ENCODE results near the gene CDC42BPG.

The CDC42BPG gene

DNA sequence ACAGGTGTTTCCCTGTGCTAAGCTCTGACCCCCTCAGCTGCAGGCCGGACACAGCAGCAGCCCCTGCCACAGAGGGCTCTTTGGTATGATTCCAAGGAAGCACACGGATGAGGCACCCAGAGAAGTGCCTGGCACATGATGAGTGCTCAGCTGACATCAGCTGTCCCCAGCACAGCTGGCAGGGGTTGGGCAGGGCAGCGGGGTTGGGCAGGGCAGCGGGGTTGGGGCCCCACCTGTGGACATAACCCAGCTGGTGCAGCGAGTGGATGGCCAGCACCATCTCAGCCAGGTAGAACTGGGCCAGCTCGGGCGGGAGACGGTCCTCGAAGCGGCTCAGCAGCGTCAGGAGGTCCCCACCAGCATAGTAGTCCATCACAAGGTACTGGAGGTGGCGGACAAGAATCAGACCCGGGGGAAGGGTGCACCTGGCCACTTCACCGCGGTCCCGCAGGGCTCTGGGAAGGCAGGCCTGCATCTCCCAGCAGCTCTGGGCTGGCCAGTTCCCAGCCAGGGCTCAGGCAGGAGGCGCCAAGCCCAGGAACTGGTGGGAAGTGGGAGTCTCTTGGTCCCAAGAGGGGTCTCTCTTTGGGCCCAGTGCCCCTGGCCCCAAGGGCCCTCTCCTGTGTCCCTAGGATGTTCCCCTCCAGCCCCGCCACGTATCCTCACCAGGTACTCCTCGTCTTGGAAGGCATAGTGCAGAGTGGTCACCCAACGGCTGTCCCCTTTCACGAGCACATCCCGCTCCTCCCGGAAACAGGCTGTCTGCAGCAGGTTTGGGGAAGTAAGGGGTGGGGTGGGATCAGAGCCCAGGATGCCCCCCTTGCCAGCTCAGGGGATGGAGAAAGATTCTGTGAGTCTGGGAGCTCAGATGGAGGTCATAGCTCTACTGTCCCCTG, 4.3 kb downstream of the CDC42BPG start:
- H3K4me1 Mint-ChIP-seq: peaks cover 20% of the 10 kb centered on the region
- no peak overlapping the region for H3K4me3 Mint-ChIP-seq
- DNase-seq: no peak
- no peaks in the 10 kb centered on the region for H3K27me3 Mint-ChIP-seq
- no peaks in the 10 kb centered on the region for H3K9me3 Mint-ChIP-seq
- ATAC-seq: no peak
- H3K27ac Mint-ChIP-seq: no peak overlapping the region

DNA sequence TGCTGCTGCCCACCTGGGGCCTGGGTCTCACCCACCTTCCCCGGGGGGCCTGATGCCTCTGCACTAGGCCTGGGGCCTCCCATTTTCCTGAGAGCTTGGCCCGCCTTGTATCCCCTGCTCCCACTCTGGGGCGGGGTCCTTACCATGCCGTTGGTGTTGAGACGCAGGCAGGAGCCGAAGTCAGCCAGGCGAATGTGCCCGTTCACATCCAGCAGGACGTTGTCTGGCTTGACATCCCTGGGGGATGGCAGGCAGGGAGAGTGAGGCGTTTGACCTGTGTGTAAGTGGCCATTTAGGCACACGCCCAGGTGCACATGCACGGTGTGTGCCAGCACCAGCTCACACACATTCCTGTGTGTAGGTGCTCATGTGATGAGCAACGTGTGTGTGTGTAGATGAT, 5.1 kb downstream of the CDC42BPG start:
- Mint-ChIP-seq H3K4me1 (peaks cover 16% of the 10 kb centered on the region), H3K9me3 (no peaks in the 10 kb centered on the region), H3K27ac (no peak overlapping the region), H3K4me3 (no peak overlapping the region), H3K27me3 (no peaks in the 10 kb centered on the region)
- DNase-seq (no peak), ATAC-seq (no peak)

DNA sequence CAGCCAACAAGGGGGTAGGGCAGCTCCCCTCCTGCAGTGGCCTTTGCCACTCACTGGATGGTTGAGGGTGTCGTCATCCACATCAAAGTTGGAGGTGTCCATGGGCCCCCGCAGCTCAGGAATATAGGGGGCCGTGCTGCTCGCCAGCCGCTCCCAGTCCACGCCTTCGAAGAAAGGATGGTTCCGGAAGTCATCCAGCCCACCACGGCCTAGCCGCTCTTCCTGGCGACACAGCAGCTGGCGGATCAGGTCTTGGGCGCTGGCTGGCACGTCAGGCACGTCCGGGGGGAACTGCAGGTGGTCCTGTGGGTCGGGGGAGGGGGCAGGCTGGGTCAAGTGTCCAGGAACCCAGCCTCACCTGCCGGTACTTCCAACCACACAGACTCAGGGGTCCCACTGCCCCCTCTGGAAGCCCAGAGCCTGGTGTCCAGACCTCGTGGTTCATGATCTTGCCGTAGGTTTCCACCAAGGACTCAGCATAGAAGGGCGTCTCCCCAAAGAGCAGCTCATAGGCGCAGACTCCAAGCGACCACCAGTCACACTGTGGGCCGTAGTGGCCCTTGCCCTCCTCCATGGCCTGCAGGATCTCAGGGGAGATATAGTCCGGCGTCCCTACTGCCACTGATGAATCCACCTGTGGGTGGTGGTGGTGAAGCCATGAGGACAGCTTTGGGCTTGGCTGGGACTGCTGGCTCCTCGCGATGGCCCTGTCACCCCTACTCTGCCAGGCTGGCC, 5.7 kb downstream of the CDC42BPG start:
- Mint-ChIP-seq H3K4me3 (no peak overlapping the region), H3K4me1 (peaks cover 11% of the 10 kb centered on the region), H3K27ac (no peak overlapping the region), H3K9me3 (no peaks in the 10 kb centered on the region), H3K27me3 (no peaks in the 10 kb centered on the region)
- no peak for ATAC-seq
- DNase-seq: no peak

DNA sequence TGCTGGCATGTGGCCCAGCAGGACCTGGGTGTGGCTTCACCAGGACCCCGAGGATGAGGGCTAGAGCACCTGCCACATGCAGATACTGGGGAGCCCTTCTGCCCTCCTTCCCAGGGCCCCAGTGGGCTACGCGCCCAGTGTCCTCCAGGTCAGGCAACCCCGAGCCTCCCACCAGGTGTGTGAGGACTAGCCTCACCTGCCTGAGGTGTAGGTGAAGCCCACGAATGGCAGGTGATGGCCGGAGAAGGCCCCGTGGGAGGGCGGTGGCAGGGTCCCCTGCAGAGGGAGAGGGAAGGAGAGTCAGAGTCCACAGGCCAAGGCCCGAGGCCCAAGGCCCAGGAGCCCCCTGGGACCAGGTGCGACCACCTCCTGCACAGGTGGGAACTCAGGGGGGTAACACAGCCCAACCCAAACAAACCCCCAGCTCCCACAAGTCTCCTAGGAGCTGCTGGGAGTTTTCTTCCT, 6.5 kb downstream of the CDC42BPG start:
- ATAC-seq (no peak), DNase-seq (no peak)
- no peak overlapping the region for H3K4me3 Mint-ChIP-seq
- H3K27ac Mint-ChIP-seq: no peak overlapping the region
- no peaks in the 10 kb centered on the region for H3K9me3 Mint-ChIP-seq
- H3K4me1 Mint-ChIP-seq: peaks cover 3% of the 10 kb centered on the region
- no peaks in the 10 kb centered on the region for H3K27me3 Mint-ChIP-seq

DNA sequence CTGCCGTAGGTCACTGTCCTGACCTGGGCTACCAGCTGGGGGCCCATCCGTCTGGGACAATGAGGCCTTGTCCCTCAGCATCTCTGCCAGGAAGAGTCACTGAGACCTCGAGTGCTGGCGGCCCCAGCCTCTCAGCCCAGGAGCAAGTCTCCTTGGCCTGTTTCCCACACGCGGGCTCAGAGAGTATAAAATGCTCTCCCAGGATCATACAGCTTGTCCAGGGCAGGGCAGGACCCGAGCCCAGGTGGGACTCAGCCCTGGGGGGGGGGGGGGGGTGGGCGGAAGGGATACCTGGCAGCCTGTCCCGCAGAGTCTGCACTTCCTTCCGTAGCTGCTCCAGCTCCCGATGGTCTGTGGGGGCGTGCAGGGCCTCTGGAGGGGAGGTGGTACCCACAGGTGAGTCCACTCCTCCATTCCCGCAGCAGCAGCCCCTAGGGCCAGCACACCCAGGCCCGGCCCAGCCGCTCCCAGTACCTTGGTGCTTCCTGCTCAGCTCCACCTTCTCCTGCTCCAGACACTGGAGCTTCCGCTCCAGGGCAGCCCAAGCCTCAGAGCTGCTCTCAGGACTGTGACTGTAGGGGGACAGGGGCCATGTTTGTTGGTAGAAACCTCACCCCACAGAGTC, 7.9 kb downstream of the CDC42BPG start:
- ATAC-seq: no peak
- Mint-ChIP-seq H3K9me3 (no peaks in the 10 kb centered on the region), H3K27ac (no peak overlapping the region)

DNA sequence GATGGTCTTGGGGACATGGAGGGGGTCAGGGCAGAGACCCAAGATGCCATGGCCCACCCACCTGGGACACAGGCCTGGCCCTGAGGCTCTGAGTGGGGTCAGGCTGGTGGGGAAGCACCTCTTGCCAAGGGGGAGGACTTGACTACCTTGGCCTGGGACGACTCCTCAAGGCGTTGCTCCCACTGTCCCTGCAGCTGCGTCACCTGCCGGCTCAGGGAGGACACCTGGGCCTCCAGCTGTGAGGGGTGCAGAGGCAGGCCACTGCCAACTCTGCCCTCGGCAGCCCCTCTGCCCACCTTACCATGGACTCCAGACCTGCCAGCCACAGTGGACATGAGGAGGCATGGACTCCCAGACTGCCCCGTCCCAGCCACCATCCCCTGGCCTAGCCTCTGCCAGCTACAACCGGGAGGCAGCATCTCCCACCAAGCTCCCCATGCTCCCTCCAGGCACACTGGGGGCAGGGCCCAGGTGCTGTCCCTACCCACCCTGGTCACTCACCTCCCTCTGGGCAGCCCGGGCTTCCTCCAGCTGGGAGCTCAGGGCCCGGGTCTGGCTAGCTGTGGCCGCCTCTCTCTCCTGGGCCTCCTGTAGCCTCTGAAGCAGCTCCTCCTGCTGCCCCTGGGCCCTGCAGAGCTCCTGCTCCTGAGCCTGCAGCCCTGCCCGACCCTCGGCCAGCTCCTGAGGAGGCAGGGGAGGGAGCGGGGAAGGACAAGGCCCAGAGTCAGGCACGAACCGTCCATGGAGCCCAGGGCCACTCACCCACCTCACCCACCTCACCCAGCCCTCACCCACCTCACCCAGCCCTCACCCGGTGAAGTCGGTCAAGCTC, 8.6 kb downstream of the CDC42BPG start:
- Mint-ChIP-seq H3K27me3 (no peaks in the 10 kb centered on the region), H3K27ac (no peak overlapping the region), H3K9me3 (no peaks in the 10 kb centered on the region), H3K4me3 (no peak overlapping the region), H3K4me1 (no peaks in the 10 kb centered on the region)
- DNase-seq (no peak), ATAC-seq (no peak)

More for the DNA sequence above, 7.9 kb downstream of the CDC42BPG start:
- Mint-ChIP-seq H3K27me3 (no peaks in the 10 kb centered on the region), H3K4me3 (no peak overlapping the region), H3K4me1 (no peaks in the 10 kb centered on the region)
- no peak for DNase-seq

DNA sequence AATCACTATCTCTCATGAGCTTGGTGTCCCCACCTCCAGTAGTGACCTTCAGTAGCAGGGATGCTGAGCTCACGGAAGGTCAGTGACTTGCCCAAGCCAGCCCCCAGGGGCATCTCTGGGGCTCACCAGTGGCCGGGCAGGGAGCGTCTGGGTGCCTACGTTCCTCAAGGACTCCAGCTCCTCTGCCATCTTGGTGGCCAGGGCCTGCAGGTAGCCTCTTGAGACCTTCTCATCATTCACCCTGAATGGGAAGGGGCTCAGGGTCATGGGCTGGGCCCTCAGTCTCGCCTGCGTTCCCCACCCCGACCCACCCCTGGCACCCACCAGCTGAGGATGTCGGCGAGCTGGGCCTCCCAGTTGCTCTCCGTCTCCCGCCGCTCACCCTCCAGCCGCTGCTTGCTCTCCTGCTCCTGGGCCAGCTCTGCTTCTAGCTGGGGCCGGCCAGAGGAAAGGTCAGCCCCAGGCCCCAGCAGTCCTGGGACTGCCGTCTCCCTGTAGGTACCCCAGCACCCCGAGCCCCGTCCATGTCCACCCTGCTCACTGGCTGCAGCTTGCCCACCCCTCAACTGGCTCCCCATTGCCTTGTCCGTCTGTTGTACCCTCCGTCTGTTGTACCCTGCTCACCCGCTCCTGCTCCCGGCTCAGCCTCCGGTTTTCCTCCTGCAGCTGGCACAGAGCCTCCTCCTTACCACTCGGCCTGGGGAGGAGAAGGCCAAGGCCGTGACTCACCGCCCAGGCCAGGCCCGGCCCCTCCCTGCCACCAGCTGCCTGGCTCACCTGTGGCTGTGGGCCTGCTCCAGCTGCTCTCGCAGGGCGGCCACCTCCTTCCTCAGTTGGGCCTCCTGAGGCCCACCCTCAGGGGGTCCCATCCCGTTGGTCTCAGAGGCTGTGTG, 9.5 kb downstream of the CDC42BPG start:
- H3K27ac Mint-ChIP-seq: no peak overlapping the region
- H3K9me3 Mint-ChIP-seq: no peaks in the 10 kb centered on the region
- ATAC-seq: no peak
- no peaks in the 10 kb centered on the region for H3K27me3 Mint-ChIP-seq
- no peak overlapping the region for H3K4me3 Mint-ChIP-seq
- DNase-seq: no peak
- H3K4me1 Mint-ChIP-seq: no peaks in the 10 kb centered on the region

DNA sequence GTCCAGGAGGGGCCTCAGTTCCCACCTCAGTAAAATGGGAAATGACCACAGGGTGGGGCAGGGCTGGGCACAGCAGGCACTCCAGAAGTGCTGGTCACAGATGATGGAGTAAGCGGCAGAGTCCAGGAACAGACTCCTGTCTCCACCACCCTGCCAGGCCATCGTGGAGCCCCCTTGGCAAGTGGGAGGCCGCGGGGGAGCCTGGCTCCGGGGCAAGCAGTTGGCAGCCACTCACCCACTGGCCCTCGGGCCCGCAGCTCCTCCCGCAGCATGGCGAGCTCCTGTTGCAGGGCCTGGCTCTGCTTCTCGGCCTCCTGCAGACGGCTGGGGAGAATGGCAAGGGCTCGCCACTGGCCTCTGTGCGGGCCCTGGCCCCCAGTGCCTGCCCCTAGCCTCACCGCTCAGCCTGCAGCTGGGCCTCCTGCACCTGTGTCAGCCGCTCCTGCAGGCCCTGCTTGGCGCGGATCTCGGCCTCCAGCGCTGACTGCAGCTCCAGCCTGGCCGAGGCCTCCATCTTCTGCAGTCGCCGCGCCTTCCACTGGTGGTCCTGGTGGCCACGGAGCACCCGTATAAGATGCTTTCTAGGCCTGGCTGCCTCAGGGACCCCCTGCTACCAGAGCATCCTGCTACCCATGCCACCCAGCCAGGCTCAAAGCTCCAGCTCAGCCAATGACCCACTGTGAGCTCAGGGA, 10.3 kb downstream of the CDC42BPG start:
- no peaks in the 10 kb centered on the region for H3K9me3 Mint-ChIP-seq
- H3K4me3 Mint-ChIP-seq: no peak overlapping the region
- H3K4me1 Mint-ChIP-seq: no peaks in the 10 kb centered on the region
- no peaks in the 10 kb centered on the region for H3K27me3 Mint-ChIP-seq
- DNase-seq: no peak
- ATAC-seq: no peak
- H3K27ac Mint-ChIP-seq: no peak overlapping the region

DNA sequence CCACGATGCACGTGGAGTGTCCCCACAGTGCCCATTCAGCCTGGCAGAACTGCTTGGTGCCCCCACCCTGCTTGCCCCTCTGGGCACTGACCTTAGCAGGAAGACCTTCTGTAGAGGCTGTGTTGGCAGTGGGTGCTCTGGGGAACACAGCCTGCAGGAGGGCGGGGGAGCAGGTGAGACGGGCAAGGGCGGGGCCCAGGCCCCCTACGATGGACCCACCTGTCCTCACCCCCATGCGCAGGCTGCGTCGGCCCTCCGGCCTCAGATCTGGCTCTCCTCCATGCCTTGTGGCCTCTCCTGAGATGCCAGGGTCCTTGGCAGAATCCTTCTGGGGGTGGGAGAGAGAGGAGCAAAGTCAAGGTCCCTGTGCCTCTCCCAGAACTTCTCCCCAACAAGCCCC, 10.9 kb downstream of the CDC42BPG start:
- DNase-seq (no peak), ATAC-seq (peak; percentile 15)
- Mint-ChIP-seq H3K9me3 (no peaks in the 10 kb centered on the region), H3K27ac (no peak overlapping the region), H3K27me3 (no peaks in the 10 kb centered on the region), H3K4me3 (no peak overlapping the region), H3K4me1 (no peaks in the 10 kb centered on the region)

DNA sequence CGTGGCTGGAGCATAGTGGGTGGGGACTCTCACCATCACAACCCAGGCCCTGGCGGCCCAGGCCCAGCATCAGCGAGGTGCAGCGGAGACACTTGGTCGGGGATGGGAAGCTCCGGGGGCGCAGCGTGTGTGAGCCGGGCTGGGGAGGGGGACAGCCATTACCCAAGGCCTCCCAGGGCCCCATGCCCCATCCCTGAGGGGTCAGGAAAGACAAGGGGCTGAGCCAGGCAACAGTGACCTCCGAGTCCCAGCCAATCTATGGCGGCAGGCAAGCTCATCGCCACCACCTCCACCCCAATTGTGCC, 11.3 kb downstream of the CDC42BPG start:
- Mint-ChIP-seq H3K4me3 (no peak overlapping the region), H3K9me3 (no peaks in the 10 kb centered on the region), H3K4me1 (no peaks in the 10 kb centered on the region), H3K27ac (peak overlapping the region in 1 of 2 donors; percentile 78), H3K27me3 (no peaks in the 10 kb centered on the region)
- DNase-seq (no peak), ATAC-seq (no peak)

DNA sequence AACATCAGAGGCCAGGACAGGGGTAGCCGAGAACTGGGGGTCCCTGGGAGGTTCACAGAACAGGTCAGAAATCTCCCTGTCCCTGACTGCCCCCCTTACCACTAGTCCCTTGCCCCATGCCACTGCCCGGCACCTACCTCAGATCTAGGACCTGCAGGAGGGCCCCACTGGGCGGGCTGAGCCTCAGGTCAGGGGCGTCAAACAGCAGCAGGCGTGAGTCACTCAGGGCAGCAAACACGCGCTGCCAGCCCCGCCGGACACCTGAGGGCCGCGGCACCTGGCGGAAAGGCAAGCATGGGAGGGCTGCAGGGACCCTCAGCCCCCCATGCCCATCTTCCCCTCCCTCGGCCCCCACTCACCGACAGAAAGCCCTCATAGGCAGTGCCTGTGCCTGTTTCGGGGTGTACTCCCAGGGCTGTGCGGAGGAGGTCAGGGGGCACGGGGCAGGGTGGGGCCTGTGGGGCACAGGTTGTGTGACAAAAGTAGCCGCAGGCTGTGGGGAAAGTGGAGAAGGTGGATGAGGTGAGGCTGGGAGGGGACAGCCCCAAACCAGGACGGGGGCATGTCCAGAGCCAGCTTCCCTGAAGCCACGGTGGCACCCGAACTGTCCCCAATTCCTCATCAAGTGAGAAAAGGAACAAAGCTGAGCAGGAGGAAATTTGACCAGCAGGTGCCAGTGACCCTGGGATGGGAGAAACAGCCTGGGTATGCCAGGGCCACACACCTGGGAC, 11.8 kb downstream of the CDC42BPG start:
- no peaks in the 10 kb centered on the region for H3K4me1 Mint-ChIP-seq
- DNase-seq: no peak
- no peak for ATAC-seq
- H3K27me3 Mint-ChIP-seq: no peaks in the 10 kb centered on the region
- peak overlapping the region in 1 of 2 donors; percentile 78 for H3K27ac Mint-ChIP-seq
- H3K9me3 Mint-ChIP-seq: no peaks in the 10 kb centered on the region
- no peak overlapping the region for H3K4me3 Mint-ChIP-seq

DNA sequence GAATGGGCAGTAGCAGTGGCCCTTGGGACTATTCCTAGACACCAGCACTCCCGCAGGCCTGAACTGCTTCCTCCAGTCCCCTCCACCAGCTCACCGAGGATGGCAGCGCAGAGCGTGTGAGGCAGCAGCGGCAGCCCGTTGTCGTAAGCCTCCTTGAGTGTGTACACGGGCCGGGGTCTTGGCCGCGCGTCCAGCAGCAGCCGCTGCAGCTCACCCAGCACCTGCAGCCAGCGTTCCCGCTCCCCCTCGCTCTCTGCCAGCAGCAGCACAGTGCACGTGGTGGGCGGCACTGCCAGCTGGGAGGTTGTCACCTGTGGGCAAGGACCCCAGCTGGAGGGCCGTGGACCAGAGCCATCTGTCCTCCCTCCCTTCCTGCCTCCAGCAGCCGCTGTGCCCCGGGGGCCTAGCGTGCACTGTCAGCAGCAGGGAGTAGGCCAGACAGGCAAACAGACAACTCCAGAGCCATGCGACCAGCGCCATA, 13.0 kb downstream of the CDC42BPG start:
- ATAC-seq: no peak
- Mint-ChIP-seq H3K4me1 (no peaks in the 10 kb centered on the region), H3K27me3 (no peaks in the 10 kb centered on the region), H3K27ac (no peak overlapping the region), H3K9me3 (no peaks in the 10 kb centered on the region), H3K4me3 (no peak overlapping the region)
- no peak for DNase-seq

DNA sequence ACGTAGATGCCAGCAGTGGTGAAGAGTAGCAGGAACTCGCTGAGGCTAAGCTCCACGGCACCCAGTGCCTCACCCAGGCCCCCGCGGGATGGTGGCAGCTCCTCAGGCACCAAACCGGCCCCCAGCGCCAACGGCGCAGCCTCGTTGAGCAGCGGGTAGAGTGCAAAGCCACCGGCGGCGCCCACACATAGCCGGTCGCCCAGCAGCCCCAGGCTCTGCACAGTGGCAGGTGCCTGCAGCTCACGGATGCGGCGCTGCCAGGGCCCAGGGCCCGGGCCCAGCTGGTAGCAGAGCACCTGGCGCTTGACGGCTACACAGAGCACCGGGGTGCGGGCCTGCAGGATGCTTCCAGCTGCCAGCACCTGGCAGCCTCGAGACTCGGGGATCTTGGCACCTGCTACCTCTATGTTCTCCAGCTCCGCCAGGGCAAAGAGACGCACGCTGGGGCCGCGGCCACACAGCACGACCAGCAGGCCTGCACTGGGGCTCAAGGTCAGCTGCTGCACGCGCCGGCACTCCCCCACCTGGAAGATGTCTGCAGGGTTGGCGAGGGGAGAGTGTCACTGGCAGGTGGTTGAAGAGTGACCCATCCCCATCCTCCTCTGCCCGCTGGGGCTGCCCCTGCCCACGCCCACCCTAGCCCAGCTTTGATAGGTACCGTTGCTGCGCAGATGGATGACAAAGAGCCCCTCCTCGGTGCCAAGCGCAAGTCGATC, 14.8 kb downstream of the CDC42BPG start:
- no peaks in the 10 kb centered on the region for H3K9me3 Mint-ChIP-seq
- DNase-seq (no peak), ATAC-seq (no peak)
- H3K27me3 Mint-ChIP-seq: no peaks in the 10 kb centered on the region
- H3K4me3 Mint-ChIP-seq: no peak overlapping the region
- H3K4me1 Mint-ChIP-seq: no peaks in the 10 kb centered on the region
- H3K27ac Mint-ChIP-seq: no peak overlapping the region

All from stimulated activated naive CD8-positive, alpha-beta T cell treated with anti-CD3 and anti-CD28 coated beads, Interleukin-15, amount 100 ng/mL, for 72 hours (primary cell).